ENCODE data around the gene ITIH5.

- TF ChIP-seq POLR2A (IDR thresholded peaks at IDR 0.05) (no peak), CTCF (IDR thresholded peaks at IDR 0.05) (no peak)
These were observed 143.1 kb downstream of the ITIH5 start for GRCh38 chr10:7523656-7524055.
